CD4-positive, alpha-beta T cell (primary cell): ENCODE data around the gene PRKAR1B. TPM values are rescaled to one million over a fixed set of nuclear protein-coding genes. Genes with fewer than 3 reads are reported as not detected.
"Not testable (repeated sequence)": the region's sequence is repeated elsewhere in the genome, so short reads cannot be mapped to it uniquely, and the experiment has no call there.

Experiments
- ATAC-seq: fragments of 200-7000 bp; cut with Tn5 transposase; one replicate; pipeline ENCODE4 v1.10.0; 2022; ENCODE audit warnings: mild to moderate bottlenecking; ENCODE audit not compliant: poor library complexity
- CTCF ChIA-PET: fragments of 350-600 bp; sonication (Branson Sonifier 250); formaldehyde crosslinking; loops from one replicate; lab custom pipeline; 2021; ENCODE audit warnings: antibody characterized with exemption, inconsistent platforms; lab: Charles Lee
- POLR2A ChIA-PET: fragments of 350-600 bp; sonication (Branson Sonifier 250); formaldehyde crosslinking; loops from one replicate; lab custom pipeline; 2021; ENCODE audit warnings: antibody characterized with exemption, inconsistent platforms; lab: Charles Lee
- DNase-seq, 14 experiments: peaks; one replicate each; pipeline ENCODE4 v3.0.0-alpha.2; 2013 to 2020; ENCODE audit warnings: mixed read lengths in 2 of 14
- H3K27ac ChIP-seq, 2 donors: one replicate each; pipeline versions ENCODE4 v1.5.1 to v1.7.0; 2013; ENCODE audit warnings: low read length in 2 of 2, low read depth in 1 of 2, mild to moderate bottlenecking in 1 of 2
- H3K27me3 ChIP-seq, 2 experiments: 1 replicate in 1 of 2; 2 replicates in 1 of 2; pipeline versions ENCODE4 v1.6.1 to v1.7.0; 2013; ENCODE audit warnings: low read length in 2 of 2, control low read depth in 1 of 2, mild to moderate bottlenecking in 1 of 2, moderate library complexity in 1 of 2; ENCODE audit not compliant: insufficient read depth in 2 of 2, control insufficient read depth in 1 of 2
- H3K36me3 ChIP-seq: one replicate; pipeline ENCODE4 v1.6.1; 2013; ENCODE audit warnings: low read length, control low read depth; ENCODE audit not compliant: insufficient read depth
- H3K4me1 ChIP-seq: one replicate; pipeline ENCODE4 v1.6.1; 2013; ENCODE audit warnings: low read length, control low read depth; ENCODE audit not compliant: insufficient read depth
- H3K4me3 ChIP-seq: one replicate; pipeline ENCODE4 v1.5.1; 2013; ENCODE audit warnings: mild to moderate bottlenecking, low read length, moderate library complexity
- H3K9me3 ChIP-seq, 2 experiments: 1 replicate in 1 of 2; 2 replicates in 1 of 2; pipeline versions ENCODE4 v1.6.1 to v1.7.0; 2013; ENCODE audit warnings: low read length in 2 of 2, mild to moderate bottlenecking in 2 of 2, control low read depth in 1 of 2, moderate library complexity in 1 of 2; ENCODE audit not compliant: control insufficient read depth in 1 of 2, insufficient read depth in 1 of 2
- H3K27ac Mint-ChIP-seq: one replicate; pipeline ENCODE4 v1.8.0; 2020; ENCODE audit warnings: mixed read lengths
- H3K27me3 Mint-ChIP-seq: one replicate; pipeline ENCODE4 v1.8.0; 2021; ENCODE audit warnings: mixed read lengths
- H3K36me3 Mint-ChIP-seq: one replicate; pipeline ENCODE4 v1.8.0; 2021; ENCODE audit warnings: low read depth, mixed read lengths
- H3K4me1 Mint-ChIP-seq: one replicate; pipeline ENCODE4 v1.8.0; 2021; ENCODE audit warnings: low read depth, mixed read lengths
- H3K4me3 Mint-ChIP-seq: one replicate; pipeline ENCODE4 v1.8.0; 2020; ENCODE audit warnings: mild to moderate bottlenecking, mixed read lengths
- H3K9me3 Mint-ChIP-seq: one replicate; pipeline ENCODE4 v1.8.0; 2020; ENCODE audit warnings: mixed read lengths
- intact Hi-C, 2 experiments: fragments of 100-400 bp; cut with DNase I in 1 of 2; cut with micrococcal nuclease in 1 of 2; formaldehyde crosslinking; loops; one replicate each; pipeline versions ENCODE4 v1.15.1 to v1.9.0; 2023 to 2025; cut with DNase I, micrococcal nuclease
- total RNA-seq, 174 experiments: library from RNA in 2 of 174; stranded (reverse) in 2 of 174; gene quantifications; one replicate each; pipeline ENCODE4 v1.2.3 and lab custom pipeline; 2021 to 2026
- TF ChIP-seq, protein P1 (sequence below): fragments of 200-600 bp; IDR thresholded peaks from one replicate; pipeline ENCODE4 v1.8.0; 2022; ENCODE audit warnings: antibody characterized with exemption, mild to moderate bottlenecking

Gene PRKAR1B
- total RNA-seq, 2 experiments from 2014 or later, result 18.8 to 19.5 TPM

DNA sequence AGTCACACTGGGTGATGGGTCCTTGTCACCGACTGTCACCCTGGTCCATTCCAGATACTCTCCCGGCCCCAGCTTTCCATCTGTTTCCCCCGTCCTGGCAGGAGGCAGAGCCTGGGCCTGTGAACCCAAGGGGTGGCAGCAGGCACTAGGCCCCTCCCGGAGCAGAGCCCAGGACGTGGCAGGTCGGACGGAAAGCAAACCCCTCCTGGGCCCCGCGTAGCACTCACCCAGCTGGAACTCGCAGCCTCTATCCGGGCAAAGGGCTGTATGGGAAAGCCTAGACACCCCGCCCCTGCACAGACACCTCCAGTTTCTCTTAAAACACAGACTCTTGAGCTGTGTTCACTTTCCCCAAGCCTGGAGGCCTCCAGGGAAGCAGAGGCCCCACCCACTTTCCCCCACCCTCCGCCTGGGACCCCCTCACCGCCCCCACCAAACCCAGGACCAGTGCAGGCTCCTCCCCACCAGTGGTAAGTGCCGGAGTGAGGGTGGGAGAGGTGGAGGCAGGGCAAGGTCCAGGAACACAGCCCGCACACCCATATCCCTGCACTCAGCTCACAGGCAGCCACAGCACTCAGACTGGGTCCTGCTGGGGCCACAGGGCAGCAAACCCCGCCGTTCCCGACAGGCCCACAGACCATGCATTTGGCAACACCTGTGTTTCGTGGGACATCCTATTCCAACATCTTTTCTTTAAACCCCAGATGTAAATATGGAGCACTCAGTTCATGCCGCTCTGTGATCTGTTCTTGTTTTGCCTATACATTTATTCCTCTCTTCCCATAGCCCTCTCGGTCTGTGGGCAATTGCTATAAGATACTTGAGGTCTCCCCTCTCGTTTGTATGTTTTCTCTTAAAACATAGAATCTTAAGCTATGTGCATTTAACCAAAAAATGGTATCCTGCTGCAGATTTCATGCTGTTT, 109.2 kb downstream of the PRKAR1B start:
- POLR2A ChIA-PET, result interaction anchor here (0.7 to 4.4 kb wide), 20 partner anchors 8 to 357 kb away, joined by 3 to 61 read pairs (median 4); partner anchors contain the start of genes COX19, GET4 and PRKAR1B
- TF ChIP-seq, protein P1, sequence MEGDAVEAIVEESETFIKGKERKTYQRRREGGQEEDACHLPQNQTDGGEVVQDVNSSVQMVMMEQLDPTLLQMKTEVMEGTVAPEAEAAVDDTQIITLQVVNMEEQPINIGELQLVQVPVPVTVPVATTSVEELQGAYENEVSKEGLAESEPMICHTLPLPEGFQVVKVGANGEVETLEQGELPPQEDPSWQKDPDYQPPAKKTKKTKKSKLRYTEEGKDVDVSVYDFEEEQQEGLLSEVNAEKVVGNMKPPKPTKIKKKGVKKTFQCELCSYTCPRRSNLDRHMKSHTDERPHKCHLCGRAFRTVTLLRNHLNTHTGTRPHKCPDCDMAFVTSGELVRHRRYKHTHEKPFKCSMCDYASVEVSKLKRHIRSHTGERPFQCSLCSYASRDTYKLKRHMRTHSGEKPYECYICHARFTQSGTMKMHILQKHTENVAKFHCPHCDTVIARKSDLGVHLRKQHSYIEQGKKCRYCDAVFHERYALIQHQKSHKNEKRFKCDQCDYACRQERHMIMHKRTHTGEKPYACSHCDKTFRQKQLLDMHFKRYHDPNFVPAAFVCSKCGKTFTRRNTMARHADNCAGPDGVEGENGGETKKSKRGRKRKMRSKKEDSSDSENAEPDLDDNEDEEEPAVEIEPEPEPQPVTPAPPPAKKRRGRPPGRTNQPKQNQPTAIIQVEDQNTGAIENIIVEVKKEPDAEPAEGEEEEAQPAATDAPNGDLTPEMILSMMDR, result no peak
- no peaks in the 10 kb centered on the region for H3K36me3 ChIP-seq
- peaks cover 54% of the 10 kb centered on the region for H3K4me1 Mint-ChIP-seq
- H3K4me3 ChIP-seq, result peak overlapping the region; percentile 13
- H3K9me3 Mint-ChIP-seq, result peaks cover 3% of the 10 kb centered on the region
- intact Hi-C loops, result loop anchor here (1.0 to 10.0 kb wide), 5 partner anchors 13 to 257 kb away; partner anchors contain the start of gene GET4 (in 1 of the 2)
- no peaks in the 10 kb centered on the region for H3K27me3 ChIP-seq
- no peaks in the 10 kb centered on the region for H3K27me3 Mint-ChIP-seq
- H3K27ac Mint-ChIP-seq, result peak overlapping the region; percentile 97
- peak; percentile 30 for ATAC-seq
- peaks cover 43% of the 10 kb centered on the region for H3K36me3 Mint-ChIP-seq
- peak overlapping the region; percentile 86 to 95 for H3K27ac ChIP-seq
- H3K9me3 ChIP-seq, result peaks cover 21 to 22% of the 10 kb centered on the region in 2 experiments
- peaks cover 68% of the 10 kb centered on the region for H3K4me1 ChIP-seq
- H3K4me3 Mint-ChIP-seq, result peak overlapping the region; percentile 86
- DNase-seq, result peak in 8 of 14 experiments; percentile 11 to 54 (median 40)
- CTCF ChIA-PET, result interaction anchor here (0.6 to 1.8 kb wide), 2 partner anchors 13 to 381 kb away, joined by 3 to 5 read pairs; no protein-coding TSS in a partner anchor

DNA sequence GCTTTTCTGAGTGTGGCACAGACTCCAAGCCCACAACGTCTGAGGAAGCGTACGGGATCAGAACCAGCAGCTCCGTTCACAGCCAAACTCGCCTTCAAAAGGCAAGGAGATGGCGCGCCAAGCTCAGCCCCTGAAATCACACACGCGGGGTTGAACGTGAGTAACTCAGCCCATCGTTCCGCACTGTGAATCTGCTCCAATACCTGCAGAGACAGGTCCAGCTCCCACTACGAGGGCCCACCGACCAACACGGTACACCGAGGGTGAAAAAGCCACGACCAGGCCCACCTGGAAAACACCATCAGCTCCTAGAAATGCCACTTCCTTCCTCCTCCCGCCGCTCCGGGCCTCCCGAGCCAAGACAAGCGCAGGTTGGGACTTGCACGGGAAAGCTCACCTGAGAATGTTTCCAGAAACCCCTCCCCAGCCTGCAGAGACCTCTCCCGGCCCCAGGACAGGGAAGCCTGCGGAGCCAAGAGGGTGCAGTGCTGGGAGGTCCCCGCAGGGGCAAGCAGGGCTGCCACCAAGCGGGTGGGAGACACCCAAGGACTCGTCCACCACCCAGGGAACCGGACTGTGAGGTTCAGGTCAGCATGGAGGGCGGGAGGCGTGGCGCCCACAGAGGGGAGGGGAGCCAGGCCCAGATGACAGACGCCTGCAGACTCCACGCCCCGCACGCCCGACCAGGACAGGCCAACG, 113.5 kb downstream of the PRKAR1B start:
- H3K4me3 Mint-ChIP-seq, result no peak overlapping the region
- Histone ChIP-seq H3K4me3 (no peak overlapping the region), H3K9me3 (no peaks in the 10 kb centered on the region), H3K4me1 (peaks cover 76% of the 10 kb centered on the region), H3K27ac (peak overlapping the region in 1 of 2 donors; percentile 20), H3K27me3 (no peaks in the 10 kb centered on the region), H3K36me3 (no peaks in the 10 kb centered on the region)
- ChIA-PET POLR2A (interaction anchor here (1.5 kb wide), 1 partner anchor 9 kb away, joined by 5 read pairs; no protein-coding TSS in a partner anchor), CTCF (no interaction called here)
- intact Hi-C loops, result loop anchor here in 1 of 2 experiments (10.0 kb wide), 1 partner anchor 261 kb away; the partner anchor contains the start of gene GET4
- TF ChIP-seq, protein P1, result no peak
- peaks cover 10% of the 10 kb centered on the region for H3K36me3 Mint-ChIP-seq
- H3K27me3 Mint-ChIP-seq, result no peaks in the 10 kb centered on the region
- DNase-seq (no peak), ATAC-seq (no peak)
- H3K4me1 Mint-ChIP-seq, result peaks cover 64% of the 10 kb centered on the region
- no peaks in the 10 kb centered on the region for H3K9me3 Mint-ChIP-seq
- H3K27ac Mint-ChIP-seq, result peak overlapping the region; percentile 97

DNA sequence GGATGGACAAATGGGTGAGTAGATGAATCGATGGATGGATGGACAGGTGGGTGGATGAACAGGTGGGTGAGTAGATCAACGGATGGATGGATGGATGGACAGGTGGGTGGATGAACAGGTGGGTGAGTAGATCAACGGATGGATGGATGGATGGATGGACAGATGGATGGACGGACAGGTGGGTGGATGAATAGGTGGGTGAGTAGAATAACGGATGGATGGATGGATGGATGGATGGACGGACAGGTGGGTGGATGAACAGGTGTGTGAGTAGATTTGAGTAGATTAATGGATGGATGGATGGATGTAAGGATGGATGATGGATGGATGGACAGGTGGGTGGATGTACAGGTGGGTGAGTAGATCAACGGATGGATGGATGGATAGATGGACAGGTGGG, 115.2 kb downstream of the PRKAR1B start:
- H3K27ac ChIP-seq, H3K27me3 ChIP-seq, H3K4me3 ChIP-seq, ATAC-seq, H3K36me3 Mint-ChIP-seq, H3K9me3 ChIP-seq, H3K9me3 Mint-ChIP-seq, H3K36me3 ChIP-seq, DNase-seq, POLR2A ChIA-PET, CTCF ChIA-PET, H3K4me3 Mint-ChIP-seq, H3K27me3 Mint-ChIP-seq: not testable (repeated sequence)
- H3K4me1 ChIP-seq, result peaks cover 73% of the 10 kb centered on the region
- H3K4me1 Mint-ChIP-seq, result peaks cover 62% of the 10 kb centered on the region
- H3K27ac Mint-ChIP-seq, result peak overlapping the region; percentile 97
- intact Hi-C loops, result loop anchor here in 1 of 2 experiments (10.0 kb wide), 1 partner anchor 263 kb away; the partner anchor contains the start of gene GET4
